GM13977 (cell line): ENCODE data around the gene INPP5K.
A peak's percentile ranks its signal among the peaks of the same experiment; 100 is the strongest.
"Not testable (repeated sequence)": the region's sequence is repeated elsewhere in the genome, so short reads cannot be mapped to it uniquely, and the experiment has no call there.

ENCODE experiments used
- DNase-seq: peaks from one replicate; pipeline ENCODE4 v3.0.0; 2012; ENCODE audit warnings: low spot score
- CTCF ChIP-seq: IDR thresholded peaks from 2 replicates; pipeline ENCODE4 v1.5.1; 2012; ENCODE audit warnings: mild to moderate bottlenecking, control low read depth; ENCODE audit not compliant: insufficient read depth; ENCODE audit errors: extremely low read depth, missing control alignments
- in situ Hi-C: fragments of 300-500 bp; cut with MboI; formaldehyde crosslinking; loops from one replicate; pipeline ENCODE4 v1.12.0; 2022; ENCODE audit warnings: low sequenced_read_pairs, low pct_unique_long_range_greater_than_20kb, mixed read lengths, inconsistent platforms; ENCODE audit not compliant: unreplicated experiment

INPP5K gene

GRCh38 chr17:1516388-1517161 lies at the start of gene INPP5K:
Gene INPP5K, minus strand, starts transcription at chr17:1516612. Its CDS starts 113 bp downstream, at chr17:1516499.
- DNase-seq = peak; percentile 99
- in situ Hi-C loops = loop anchor here (10.0 kb wide), 1 partner anchor 172 kb away; no protein-coding TSS in a partner anchor
- TF ChIP-seq CTCF = no peak

- no peak for TF ChIP-seq CTCF
- DNase-seq = no peak
- in situ Hi-C loops = no loop called here
Observed at GRCh38 chr17:1565877-1566276, 49.5 kb upstream of the INPP5K start.

DNA sequence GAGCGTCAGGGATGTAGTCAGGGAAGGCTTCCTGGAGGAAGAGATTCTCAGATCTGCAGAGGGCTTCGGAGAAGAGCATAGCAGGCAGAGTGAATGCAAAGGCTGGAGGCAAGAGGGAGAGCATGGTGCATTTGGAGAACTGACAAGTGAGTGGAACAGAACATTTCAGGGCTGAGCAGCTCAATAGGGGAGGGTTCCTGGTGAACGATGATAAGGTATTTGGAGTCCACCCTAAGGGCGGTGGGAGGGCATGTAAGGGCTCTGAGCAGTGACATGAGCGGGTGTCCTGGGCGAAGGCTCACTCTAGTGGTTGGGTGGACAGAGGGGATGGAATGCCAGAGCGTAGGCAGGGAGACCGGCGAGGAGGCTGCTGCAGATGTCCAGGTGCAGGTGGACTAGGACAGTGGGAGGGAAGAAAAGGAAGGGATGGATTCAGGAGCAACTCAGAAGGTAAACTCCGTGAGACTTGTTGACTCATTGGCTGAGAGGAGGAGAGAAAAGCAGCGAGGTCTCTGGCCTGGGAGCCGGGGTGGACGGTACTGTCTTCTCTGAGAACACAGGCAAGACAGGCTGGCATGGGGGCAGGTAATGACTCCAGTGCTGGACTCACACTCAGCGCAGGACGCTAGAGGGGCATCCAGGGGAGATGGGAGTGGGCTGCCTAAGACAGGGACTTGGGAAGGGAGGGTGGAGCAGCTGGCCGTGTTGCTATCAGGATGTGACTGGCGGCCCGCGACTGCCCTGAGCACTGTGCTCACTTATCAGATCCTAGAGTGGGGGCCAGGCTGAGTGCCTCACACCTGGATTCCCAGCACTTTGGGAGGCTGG lies 47.6 kb upstream of the INPP5K start:
- no peak for DNase-seq
- no peak for TF ChIP-seq CTCF

DNA sequence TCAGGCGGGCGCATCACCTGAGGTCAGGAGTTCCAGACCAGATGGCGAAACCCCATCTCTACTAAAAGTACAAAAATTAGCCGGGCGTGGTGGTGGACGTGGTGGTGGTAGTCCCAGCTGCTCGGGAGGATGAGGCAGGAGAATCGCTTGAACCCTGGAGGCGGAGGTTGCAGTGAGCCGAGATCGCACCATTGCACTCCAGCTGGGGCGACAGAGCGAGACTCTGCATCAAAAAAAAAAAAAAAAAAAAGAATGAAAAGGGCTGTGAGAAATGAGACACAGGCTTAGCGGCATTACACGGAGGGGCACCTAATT lies 47.0 kb upstream of the INPP5K start:
- in situ Hi-C loops, DNase-seq: not testable (repeated sequence)

More for the DNA sequence above, 47.6 kb upstream of the INPP5K start:
- in situ Hi-C loops = no loop called here

- TF ChIP-seq CTCF = no peak
- DNase-seq = peak; percentile 30
- in situ Hi-C loops = no loop called here
Observed at GRCh38 chr17:1562176-1562643, 45.8 kb upstream of the INPP5K start.

- TF ChIP-seq CTCF = peak; percentile 44
- DNase-seq = peak; percentile 66
- in situ Hi-C loops = no loop called here
Observed at GRCh38 chr17:1561420-1562175, 45.2 kb upstream of the INPP5K start.
